GM21423 (cell line): ENCODE measurements around the gene CCDC85C.

ENCODE experiments used
- ATAC-seq: cut with Tn5 transposase; IDR thresholded peaks from one replicate; pipeline ENCODE4 v1.9.1; 2021; ENCODE audit warnings: mild to moderate bottlenecking, moderate library complexity; ENCODE audit not compliant: unreplicated experiment

The CCDC85C gene

GRCh38 chr14:99480917-99481744, 122.9 kb downstream of the CCDC85C start, which contains the start of gene CCNK:
Gene CCNK, plus strand, starts transcription at chr14:99481409. Its CDS starts 11,269 bp downstream, at chr14:99492678.
- peak; percentile 87 for ATAC-seq

GRCh38 chr14:99479906-99480869, 123.8 kb downstream of the CCDC85C start, which contains the start of gene SETD3:
Gene SETD3, minus strand, starts transcription at chr14:99480859. Its CDS starts 15,054 bp downstream, at chr14:99465805.
- ATAC-seq = peak; percentile 3

DNA sequence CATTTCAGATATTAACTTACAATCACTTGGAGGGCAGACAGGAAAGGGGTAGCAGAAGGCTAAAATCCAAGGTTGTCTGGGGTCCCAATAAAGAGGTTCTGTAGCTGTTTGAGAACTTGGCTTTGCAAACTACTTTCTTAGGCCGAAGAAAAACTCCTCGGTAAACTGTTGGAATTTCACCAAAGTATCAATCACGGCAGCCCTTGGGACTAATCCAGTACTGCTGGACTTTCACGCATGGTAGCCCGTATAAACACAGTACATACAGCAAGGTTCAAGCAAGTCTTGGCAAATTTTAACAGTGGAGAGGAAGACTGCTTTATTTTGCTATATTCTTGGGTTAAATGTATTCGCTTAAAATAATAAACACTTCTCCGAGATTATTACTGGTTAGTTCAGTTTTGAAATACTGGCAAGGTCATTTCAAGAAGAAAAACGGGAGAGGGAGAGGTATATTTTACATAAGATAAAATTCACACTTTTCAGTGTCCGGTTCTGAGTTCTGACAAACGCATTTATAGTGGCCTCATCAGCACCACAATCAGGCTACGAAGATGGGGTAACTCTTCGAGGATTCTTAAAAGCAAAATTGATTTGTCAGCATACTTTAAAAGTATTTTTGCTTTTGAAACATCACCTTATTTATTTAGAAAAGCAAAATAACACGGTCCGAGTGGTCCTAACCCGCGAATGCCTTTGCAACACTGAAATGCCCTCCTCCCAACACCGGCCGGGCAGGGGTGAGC, 124.7 kb downstream of the CCDC85C start:
- ATAC-seq = no peak

DNA sequence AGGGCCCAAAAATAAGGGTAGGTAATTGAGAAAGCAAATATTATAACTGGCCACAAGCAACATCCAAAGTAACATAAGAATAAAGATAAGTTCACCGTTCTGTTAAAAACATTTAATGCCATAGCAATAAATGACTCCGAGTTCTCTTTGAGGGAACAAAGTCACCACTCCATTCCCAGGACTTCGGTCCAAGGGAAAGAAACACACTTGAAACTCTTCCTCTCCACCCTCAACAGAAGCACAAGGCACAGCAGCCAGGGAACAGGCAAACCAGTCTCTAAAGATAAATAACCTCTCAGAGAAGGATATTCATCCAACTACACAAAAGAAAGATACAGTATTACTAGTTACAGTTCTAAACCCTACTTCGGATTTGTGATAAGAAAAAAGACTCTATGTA, 125.9 kb downstream of the CCDC85C start:
- ATAC-seq = no peak

GRCh38 chr14:99476864-99477263, 127.1 kb downstream of the CCDC85C start:
- no peak for ATAC-seq

GRCh38 chr14:99475660-99476059, 128.3 kb downstream of the CCDC85C start:
- ATAC-seq = no peak

GRCh38 chr14:99475179-99475578, 128.8 kb downstream of the CCDC85C start:
- no peak for ATAC-seq

DNA sequence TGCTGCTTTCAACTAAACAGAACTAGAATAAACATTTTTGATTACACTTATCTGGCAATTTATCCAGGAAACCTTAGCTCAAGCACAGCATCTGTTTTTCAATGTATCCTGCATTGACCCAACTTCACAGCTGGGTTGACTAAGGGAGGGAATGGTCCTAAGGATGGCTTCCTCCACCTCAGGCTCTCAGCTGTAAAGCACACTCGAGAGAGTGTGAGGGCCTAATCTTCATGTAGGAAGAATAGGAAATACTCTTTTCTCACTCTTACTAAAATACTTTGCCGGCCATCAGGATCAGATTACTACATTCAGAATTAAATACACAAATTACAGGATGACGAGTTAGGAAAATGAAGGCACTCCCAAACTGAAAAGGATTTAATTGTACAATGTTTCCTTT, 130.5 kb downstream of the CCDC85C start:
- ATAC-seq = no peak

DNA sequence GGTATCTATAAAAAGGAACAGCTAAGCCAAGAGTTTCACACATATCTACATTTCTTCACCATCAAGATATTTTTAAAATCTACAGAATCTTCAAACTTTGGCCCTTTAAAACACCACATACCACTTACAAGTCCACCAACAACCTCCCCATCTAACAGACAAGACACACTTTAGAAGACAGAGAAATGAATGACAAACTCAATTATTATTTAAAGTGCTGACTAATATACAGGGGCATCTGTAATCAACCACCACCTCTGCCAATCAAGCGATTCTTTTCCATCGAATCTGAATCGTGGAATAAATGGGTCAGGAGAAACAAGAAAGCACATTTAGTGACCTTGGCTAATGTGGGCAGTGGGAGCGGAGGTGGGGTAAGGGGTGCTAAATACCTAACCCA, 131.1 kb downstream of the CCDC85C start:
- ATAC-seq = no peak

DNA sequence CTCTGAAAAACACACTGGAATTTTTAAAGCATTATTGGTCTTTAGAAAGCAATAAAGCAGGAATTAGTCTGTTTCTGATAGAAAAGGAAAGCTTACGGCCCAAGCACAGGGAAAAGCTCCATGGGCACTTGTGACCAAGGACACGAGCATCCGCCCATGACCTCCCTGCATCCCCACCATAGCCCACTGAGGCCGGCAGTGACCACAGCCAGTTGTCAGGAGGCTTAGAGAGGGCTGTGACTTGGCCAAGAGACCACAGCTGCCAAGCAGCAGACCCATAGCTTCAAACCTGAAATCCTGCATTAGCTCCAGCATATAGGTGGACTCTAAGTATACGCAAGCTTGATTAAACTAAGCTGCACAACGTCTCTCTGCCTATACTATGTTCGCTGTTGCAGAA, 132.3 kb downstream of the CCDC85C start:
- no peak for ATAC-seq

- ATAC-seq = no peak
These were observed 135.0 kb downstream of the CCDC85C start for GRCh38 chr14:99468836-99469592.

DNA sequence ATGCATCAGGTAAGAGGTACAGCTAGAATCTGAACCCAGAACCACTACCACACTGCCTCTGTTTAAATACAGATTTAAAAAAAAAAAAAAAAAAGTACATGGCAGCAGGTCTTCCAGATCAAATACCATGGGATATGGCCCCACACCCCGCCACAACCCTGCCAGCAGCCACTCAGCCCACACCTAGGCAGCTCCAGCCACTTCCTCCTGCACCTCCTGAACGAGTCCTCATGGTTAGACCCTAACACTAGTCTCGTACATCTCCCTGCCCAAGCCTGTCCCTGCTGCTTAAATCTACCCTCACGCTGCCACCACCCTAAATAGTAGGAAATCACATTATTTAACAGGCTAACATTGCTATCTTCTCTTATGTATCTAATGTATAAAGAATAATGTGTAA, 135.9 kb downstream of the CCDC85C start:
- ATAC-seq = no peak

DNA sequence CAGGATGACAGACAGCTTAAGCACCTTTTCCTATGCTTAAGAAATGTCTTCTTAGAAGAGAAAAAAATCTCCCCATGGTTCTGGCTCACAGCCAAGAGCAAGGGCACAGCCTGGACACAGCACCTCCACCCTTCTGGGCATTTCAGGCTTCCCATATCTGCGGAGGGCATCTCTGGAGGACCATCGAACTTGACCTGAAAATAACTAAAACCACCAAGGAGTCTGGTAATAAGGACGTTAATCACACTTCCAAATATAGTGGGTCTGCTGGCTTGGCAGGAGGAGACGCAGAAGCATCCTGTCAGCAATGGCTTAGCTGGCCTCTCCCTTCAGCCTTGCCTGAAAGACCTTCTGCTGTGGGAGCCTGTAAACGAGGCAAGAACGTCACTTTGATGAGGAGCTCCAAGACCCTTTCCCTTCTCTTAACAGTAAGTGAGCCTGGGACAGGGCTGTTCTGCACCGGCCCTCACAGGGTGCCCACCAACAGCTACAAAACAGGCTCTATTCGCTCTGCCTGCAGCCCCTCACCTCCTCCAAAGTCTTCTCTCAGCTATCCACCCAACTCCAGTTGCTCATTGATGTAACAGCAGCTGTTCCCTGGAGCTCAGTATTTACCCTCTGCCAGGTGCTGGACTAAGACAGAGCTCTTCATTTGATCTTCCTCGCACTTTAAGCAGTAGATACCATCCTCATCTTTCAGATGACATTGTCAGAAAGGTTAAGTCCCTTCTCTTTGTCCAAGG, 136.5 kb downstream of the CCDC85C start:
- no peak for ATAC-seq

DNA sequence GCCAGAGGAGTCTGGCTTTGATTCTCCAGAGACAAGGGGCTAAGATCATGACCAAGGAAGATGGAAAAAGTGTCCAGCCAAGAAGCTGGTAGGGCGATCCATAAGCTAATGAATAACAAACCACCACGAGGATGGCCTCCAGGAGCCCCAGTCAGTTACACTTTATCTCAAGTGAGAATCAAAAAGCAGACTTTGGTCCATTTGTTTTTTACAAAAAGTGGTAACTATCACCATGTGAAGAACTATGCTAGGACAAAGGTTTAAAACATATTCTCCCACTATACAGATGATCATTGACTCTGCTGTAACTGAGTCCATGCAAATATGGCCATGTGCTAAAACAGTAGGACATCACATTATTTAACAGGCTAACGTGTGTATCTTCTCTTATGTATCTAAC, 137.2 kb downstream of the CCDC85C start:
- ATAC-seq = no peak

- no peak for ATAC-seq
These were observed 138.7 kb downstream of the CCDC85C start for GRCh38 chr14:99465288-99465687.

DNA sequence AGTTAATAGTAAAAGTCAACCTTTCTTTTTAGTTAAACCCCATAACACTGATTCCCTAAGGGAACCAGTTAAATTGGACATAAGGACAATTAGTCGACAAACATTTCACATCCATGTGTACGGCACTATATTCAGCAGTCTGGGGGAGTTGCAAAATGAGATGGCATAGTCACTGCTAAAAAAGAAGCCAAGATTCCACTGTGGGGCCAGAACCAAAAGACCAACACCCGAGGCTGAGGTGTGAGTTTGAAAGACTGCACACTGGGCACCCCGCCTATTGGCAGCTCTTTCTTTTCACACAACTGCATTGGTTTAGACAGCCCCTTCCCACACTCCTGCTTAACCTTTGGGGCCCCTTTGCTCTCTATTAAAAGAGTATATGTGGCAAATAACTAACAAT, 140.0 kb downstream of the CCDC85C start:
- ATAC-seq = no peak

DNA sequence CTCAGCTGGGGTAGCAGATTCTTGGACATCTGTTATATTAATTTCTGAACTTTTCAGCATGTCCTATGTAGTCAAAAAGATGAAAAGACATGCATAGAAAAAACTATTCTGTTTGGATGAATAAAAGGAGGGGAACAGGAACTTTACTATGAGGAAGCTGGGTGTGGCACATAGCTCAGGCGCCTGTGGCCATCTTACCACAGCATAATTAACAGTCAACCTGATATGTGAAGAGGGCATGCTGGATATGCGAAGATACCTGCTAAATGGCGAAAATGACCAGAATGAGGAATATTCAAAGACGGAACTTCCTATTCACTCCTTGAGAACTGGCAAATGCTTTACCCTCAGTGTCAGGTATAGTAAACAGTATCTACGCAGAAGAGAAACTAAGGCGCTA, 141.8 kb downstream of the CCDC85C start:
- ATAC-seq = no peak

GRCh38 chr14:99461411-99462085, 142.5 kb downstream of the CCDC85C start:
- ATAC-seq = no peak

DNA sequence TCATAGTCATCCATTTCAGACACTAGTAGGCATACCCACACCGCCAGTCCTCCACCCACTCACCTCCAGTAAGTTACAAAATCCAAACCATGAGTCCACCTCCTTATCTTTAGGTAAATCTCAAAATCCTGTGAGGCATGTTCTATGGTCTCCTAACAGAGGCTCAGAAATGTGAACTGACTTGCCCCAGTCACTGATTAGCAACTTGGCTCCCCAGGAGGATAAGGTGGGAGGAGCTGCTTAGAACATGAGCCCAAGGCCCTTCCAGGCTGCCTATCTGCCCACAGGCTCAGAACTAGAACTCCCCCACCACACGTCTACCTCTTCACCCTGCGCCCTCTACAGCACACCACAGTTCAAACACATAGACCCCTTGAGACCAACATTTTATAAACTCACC, 143.2 kb downstream of the CCDC85C start:
- ATAC-seq = no peak
